ENCODE data around the gene TSPAN3.

TSPAN3 gene

GRCh38 chr15:77009176-77009575 lies 61.7 kb downstream of the TSPAN3 start:
- DNase-seq (ENCODE audit: low read depth): no peak

DNA sequence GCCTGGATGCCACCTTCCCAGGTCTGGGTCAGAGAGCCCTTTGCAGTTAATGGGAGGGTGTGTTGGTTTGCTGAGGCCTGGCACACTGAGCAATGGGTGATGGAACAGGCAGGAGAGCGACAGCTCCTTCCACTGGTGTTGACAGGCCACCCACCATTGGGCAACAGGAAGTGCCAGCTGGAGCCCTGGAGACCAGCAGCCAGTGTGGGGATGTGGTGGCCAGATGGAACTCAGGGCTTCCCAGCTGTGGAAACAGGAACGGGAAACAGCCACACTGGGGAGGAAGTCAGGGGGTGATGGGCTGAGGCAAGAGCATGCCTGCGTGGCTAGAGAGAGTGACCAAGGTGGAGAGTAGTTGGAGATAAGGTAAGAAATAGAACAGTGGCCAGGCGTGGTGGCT lies 66.7 kb downstream of the TSPAN3 start:
- no peak for DNase-seq (ENCODE audit: low read depth)

GRCh38 chr15:77002954-77003912 lies 67.7 kb downstream of the TSPAN3 start:
- no peak for DNase-seq (ENCODE audit: low read depth)

DNA sequence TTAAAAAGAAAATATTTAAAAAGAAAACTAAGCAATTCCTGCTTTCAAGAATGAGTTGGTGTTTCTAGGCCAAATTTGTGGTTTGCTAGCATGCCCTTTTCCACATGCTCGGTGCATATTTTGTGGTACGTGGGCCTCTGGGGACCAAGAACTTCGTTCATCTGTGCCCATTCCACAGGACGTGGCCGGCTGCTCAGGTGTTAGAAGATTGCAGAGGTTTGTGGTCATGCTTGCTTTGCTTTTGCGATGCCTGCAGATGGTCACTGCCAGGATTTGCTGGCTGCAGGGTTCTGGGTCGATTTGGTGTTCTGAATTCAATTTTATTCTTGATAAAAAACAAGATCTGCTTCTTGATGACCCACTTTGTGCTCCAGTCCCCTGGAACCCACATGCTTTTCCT lies 68.5 kb downstream of the TSPAN3 start:
- no peak for DNase-seq (ENCODE audit: low read depth)

- DNase-seq (ENCODE audit: low read depth): no peak
Measured at GRCh38 chr15:77001966-77002365, 68.9 kb downstream of the TSPAN3 start.

- no peak for DNase-seq (ENCODE audit: low read depth)
Measured at GRCh38 chr15:77001351-77001750, 69.6 kb downstream of the TSPAN3 start.

DNA sequence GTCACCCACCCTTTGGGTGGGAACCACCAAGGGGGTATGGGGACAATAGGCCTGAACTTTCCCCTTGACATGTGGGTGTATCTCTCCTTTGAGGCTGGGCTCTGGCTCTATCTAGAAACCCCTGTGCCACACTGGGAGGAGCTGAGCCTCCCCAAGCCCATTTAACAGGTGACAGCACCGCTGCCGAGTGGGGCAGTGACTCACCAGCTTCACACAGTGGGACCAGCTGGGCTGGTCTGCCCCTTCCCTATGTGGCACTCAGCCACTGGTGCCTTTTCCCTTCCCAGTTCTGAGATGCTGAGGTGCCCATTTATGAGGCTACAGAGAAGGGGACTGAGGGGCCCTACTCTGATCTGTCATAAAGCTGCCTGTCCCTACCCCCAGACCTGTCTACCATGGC lies 70.9 kb downstream of the TSPAN3 start:
- DNase-seq (ENCODE audit: low read depth): no peak

GRCh38 chr15:76998663-76999285 lies 72.1 kb downstream of the TSPAN3 start:
- no peak for DNase-seq (ENCODE audit: low read depth)

- DNase-seq (ENCODE audit: low read depth): no peak
Measured at GRCh38 chr15:76996526-76997401, 74.1 kb downstream of the TSPAN3 start.

DNA sequence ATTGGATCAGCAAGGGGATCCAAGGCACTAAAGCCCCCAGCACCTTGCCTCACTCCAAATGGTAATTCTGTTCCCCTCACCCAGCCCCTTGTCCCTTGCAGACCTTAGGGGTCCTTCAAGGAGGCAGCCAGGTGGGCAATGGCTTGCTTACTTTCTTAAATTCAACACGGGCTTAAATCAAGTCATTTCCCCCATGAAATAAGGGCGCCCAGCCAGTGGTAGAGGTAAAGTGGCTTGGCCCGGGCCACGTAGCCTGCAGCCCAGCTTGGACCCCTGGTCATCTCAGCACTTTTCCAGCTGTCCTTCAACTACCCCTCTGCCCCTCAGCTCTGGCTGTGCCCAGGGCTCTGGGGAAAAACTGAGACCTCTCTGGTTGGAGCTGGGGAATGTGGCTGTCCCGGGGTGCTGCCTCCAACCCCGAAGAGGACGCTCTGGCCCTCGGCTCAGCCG lies 74.8 kb downstream of the TSPAN3 start:
- DNase-seq (ENCODE audit: low read depth): no peak

DNA sequence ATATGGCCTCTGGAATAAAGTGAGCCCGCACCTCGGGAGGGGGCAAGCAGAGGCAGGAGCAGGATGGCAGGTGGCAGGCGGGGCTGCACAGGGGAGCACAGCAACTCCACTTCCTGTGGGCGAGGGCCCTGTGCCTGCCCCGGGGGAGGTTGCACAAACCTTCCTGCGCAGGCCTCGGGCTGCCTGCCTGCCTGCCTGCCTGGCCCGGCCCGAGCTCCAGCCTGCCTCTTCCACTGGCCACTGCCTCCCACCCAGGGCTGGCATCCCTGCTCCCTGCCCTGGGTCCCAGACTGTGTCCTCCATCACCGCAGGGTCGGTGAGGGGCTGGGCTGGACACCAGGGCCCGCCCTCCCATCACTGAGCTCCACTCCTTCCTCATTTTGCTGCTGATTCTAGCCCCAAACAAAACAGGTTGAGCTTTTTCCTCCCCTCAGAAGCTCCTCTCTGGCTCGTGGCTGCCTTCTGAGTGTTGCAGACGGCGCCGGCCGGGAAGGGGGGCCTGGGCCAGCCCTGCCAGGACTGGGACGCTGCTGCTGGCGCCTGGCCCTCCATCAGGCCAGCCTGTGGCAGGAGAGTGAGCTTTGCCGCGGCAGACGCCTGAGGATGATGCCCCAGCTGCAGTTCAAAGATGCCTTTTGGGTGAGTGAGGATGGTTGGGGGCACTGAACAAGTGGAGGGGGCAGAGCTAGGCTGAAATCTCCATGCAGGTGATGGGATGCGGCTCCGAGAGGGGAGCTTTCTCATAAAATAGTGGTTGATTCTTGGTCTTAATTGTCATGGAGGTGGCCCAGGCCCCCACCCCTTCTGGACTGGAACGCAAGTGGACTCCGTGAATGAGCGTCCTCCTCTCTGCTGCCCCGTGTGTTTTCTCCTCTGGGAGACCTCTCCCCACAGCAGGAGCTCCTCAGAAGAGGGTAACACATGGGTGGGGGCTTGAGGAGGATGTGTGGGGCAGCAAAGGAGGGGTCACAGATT lies 75.7 kb downstream of the TSPAN3 start, which contains the start of gene PSTPIP1:
Gene PSTPIP1, plus strand, starts transcription at position 156 of the 975 bp plus-strand sequence. Its CDS starts 448 bp downstream, at position 604.
- no peak for DNase-seq (ENCODE audit: low read depth)

GRCh38 chr15:76994496-76994895 lies 76.4 kb downstream of the TSPAN3 start:
- no peak for DNase-seq (ENCODE audit: low read depth)

DNA sequence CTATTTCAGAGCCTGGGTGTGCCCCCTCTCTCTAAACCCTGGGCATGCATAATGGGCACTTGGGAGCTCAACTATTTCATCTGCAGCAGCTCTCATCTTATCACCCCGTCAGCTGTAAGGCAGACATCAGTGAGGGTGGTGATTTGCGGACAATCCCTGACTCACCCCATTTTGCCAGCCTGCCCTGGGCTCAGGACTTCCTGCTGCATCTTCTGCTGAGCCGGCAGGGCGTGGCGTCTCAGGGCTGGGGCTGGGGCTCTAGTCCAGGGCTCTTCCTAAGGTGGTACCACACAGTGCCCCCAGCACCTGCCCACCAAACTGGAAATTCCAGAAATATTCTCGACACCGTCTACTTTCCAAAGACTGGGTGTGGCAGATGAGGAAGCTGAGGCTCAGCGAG lies 76.9 kb downstream of the TSPAN3 start:
- DNase-seq (ENCODE audit: low read depth): no peak

- no peak for DNase-seq (ENCODE audit: low read depth)
Measured at GRCh38 chr15:76993114-76993725, 77.7 kb downstream of the TSPAN3 start.

- no peak for DNase-seq (ENCODE audit: low read depth)
Measured at GRCh38 chr15:76991741-76992645, 78.9 kb downstream of the TSPAN3 start.

Data from stimulated activated CD8-positive, alpha-beta memory T cell treated with anti-CD3 and anti-CD28 coated beads, Interleukin-7, amount 100 ng/mL, for 24 hours (primary cell).